ENCODE results near the gene HOXA10. TPM values are rescaled to one million over a fixed set of nuclear protein-coding genes. Genes with fewer than 3 reads are reported as not detected.
A peak's percentile ranks its signal among the peaks of the same experiment; 100 is the strongest.

Gene HOXA10
- polyA plus RNA-seq, 1 donor from 2014 or later: 0.70 TPM

DNA sequence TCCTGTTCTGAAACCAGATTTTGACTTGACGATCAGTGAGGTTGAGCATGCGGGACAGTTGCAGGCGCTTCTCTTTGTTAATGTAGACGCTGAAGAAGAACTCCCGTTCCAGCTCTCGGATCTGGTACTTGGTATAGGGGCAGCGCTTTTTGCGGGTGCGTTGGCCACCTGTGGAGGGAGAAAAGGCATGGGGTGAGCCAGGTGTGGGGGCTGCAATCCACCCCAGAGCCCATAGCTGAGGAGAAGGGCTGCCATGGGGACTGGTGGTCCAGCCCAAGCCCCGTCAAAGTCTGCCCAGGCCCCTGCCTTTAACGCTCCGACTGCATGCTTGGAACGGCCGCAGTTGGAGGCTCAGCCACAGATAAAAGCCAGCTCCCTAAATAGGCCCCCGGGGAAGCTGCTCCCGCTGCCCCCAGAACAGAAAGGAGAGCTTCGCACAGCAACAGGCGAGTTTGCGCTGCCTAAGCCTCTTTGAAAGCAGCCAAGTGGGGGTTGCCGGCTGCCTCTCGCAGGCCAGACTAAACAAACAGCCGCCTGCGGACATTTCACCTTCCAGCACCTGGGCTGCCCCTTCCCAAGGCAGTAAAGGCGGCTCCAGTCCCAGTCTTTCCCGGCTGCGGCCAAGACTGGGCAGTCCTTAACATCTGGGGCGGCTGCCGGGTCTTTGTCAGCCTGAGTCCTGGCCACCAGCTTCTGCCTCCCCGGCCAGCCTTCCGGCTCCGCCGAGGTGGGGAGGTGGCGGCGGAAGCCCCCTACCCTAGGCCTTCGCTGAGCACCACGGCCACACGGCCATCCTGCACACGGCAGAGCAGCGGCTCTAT, 9.0 kb upstream of the HOXA10 start:
- Mint-ChIP-seq H3K36me3 (peaks cover 3% of the 10 kb centered on the region), H3K4me3 (peak overlapping the region in 2 of 4 donors; percentile 38 to 66), H3K27me3 (peaks cover 58% of the 10 kb centered on the region), H3K9me3 (peaks cover 0 to 6% (median 0%) of the 10 kb centered on the region in 3 donors), H3K4me1 (peaks cover 14 to 24% (median 15%) of the 10 kb centered on the region in 3 donors), H3K27ac (peak overlapping the region; percentile 90 to 97 (median 94))

DNA sequence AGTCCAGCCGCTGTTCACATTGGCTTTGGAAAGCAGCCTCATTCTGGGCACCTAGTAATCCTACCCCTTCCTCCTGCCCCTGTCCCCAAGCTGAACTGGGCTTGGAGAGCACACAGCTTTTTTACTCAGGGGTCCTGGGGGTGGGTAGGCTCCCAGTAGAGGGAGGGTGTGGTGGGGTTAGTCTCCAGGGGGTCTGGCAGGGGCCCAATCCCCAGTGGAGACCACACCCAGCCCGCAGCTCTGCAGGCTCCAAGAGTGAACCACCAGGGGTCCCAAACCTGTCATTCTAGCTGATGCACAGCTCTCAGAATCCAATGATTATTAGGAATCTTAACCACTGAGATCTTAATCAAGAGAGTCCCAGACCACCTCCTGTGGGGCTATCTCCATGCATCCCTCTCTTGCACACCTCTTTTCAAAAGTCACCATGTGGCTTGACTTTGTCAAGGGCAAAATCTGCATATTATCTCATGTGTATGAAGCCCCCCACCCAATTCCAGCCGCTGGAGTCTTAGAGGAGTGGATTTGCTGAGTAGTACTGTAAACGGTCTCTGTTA, 8.2 kb upstream of the HOXA10 start:
- peaks cover 51% of the 10 kb centered on the region for H3K27me3 Mint-ChIP-seq
- H3K36me3 Mint-ChIP-seq: peaks cover 3% of the 10 kb centered on the region
- peaks cover 0 to 6% (median 0%) of the 10 kb centered on the region in 3 donors for H3K9me3 Mint-ChIP-seq
- peaks cover 13 to 25% (median 15%) of the 10 kb centered on the region in 3 donors for H3K4me1 Mint-ChIP-seq
- peak overlapping the region in 2 of 3 donors; percentile 94 to 97 for H3K27ac Mint-ChIP-seq
- peak overlapping the region in 1 of 4 donors; percentile 66 for H3K4me3 Mint-ChIP-seq

DNA sequence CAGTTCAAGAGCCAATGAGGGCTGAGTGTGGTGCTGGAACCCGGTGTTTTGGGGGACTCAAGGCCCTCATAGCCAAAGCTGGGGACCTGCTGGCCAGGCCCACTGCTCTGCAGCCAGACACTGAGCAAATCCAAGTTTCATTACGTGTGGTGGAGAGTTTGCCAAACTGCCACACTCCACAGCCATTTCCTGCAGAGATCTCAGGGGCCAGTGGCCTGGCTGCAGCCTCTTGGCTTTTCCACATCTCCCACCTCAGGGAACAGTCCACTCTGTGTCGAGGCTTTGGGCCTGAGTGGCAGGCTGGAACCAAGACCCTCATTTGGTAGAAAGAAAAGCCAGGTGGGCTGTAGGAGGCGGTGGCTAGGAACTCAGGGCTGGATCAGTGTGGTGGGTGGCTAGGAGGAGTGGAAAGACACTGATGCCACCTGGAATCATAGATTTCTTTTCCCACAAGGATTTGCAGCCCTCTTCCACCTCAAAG, 7.7 kb upstream of the HOXA10 start:
- peak overlapping the region in 1 of 4 donors; percentile 58 for H3K4me3 Mint-ChIP-seq
- H3K36me3 Mint-ChIP-seq: peaks cover 3% of the 10 kb centered on the region
- peak overlapping the region in 1 of 3 donors; percentile 97 for H3K27ac Mint-ChIP-seq
- H3K27me3 Mint-ChIP-seq: peaks cover 47% of the 10 kb centered on the region
- H3K4me1 Mint-ChIP-seq: peaks cover 13 to 25% (median 15%) of the 10 kb centered on the region in 3 donors
- H3K9me3 Mint-ChIP-seq: peaks cover 0 to 6% (median 0%) of the 10 kb centered on the region in 3 donors

DNA sequence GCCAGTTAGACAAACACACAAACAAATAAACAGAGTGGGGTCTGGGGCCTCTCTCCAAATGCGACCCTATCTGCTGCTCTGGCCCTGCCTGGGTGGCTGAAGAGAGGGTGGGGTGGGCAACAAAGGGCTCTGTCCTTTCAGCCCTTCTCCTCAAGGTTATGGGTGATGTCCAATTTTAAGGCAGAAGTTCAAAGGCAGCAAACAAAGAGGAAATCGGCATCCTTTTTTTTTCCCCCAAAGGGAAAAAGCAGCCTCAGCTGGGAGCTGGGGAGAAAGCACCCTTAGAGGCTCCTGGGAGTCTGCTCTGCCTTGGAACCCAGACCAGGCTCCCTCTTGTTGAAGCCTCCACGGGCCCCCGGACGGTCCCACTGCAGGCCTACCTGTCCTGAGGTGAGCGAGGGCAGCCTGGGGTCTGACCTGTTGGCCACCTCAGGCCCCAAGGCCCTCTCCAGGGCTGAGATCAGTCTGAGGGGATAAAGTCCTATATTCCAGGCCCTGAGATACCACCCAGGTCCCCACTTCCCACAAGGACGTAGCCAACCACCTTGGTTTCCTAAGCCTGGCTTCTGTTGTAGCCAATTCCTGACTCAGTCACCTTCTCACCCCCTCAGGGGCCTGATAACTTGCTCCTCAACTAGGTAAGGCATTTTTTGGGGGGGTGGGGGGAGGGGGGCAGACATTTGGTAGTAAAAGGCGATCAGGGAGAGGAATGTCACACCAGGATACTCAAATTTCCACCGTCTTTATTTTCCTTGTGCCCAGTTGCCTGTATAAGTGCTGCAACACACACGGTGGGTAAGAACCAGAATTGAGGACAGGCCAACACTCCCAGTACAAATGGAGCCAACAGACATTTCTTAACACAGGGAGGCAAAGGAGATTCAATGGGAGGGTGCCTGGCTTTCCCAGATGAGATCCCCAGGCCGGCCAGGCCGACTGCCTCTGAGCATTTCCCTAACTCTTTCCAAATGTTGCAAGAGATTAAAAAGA, 6.6 kb upstream of the HOXA10 start:
- Mint-ChIP-seq H3K27me3 (peaks cover 45% of the 10 kb centered on the region), H3K36me3 (peaks cover 3% of the 10 kb centered on the region), H3K4me1 (peaks cover 9 to 21% (median 13%) of the 10 kb centered on the region in 3 donors), H3K9me3 (peaks cover 0 to 6% (median 0%) of the 10 kb centered on the region in 3 donors), H3K4me3 (peak overlapping the region in 2 of 4 donors; percentile 58 to 67), H3K27ac (peak overlapping the region in 2 of 3 donors; percentile 53 to 97)

DNA sequence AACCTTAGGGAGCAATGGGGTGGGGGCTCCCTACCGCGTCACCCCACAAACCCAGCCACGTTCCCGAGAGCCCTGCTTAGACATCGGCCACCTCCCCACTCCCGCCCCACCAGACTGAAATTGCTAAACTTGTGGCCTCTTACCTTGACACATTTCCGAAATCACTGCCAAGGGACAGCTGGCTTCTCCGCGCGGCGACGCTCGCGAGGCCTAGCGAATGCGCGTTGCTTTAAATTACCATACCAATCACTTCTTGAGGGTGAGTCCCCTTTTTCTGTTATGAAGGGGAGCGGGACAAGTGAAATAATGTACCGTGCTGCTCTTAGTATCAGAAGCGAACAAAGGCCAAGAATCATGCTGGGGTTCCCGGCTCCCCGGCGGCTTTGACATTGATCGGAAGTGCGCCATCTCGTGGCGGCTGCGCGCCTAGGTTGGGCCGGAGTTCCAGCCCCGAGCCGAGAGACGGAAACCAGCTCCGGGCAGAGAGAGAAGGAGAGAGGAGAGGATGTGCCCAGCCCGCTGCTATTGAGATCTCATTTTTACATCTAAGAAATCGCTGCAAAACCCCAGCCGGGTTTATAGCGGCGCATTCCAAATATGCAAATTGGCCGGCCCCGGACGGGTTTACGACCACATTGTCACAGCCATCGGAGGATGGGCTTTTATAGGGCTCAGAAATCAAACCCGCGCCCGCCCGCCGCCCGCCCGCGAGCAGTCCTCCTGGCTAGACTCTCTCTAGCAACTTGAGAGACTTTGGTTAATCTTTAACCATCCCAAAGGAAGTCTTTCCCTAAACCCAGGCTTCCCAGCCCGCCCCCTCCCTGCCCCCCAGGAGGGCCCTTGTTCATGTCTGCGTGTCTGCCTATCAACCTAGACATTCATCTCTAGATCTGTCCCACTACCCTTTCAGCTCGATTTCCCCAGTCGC, 5.6 kb upstream of the HOXA10 start:
- Mint-ChIP-seq H3K27ac (peak overlapping the region in 2 of 3 donors; percentile 88 to 92), H3K4me3 (peak overlapping the region in 3 of 4 donors; percentile 67 to 75 (median 73)), H3K27me3 (peaks cover 43% of the 10 kb centered on the region), H3K4me1 (peaks cover 6 to 15% (median 11%) of the 10 kb centered on the region in 3 donors), H3K9me3 (peaks cover 0 to 5% (median 0%) of the 10 kb centered on the region in 3 donors), H3K36me3 (no peaks in the 10 kb centered on the region)

DNA sequence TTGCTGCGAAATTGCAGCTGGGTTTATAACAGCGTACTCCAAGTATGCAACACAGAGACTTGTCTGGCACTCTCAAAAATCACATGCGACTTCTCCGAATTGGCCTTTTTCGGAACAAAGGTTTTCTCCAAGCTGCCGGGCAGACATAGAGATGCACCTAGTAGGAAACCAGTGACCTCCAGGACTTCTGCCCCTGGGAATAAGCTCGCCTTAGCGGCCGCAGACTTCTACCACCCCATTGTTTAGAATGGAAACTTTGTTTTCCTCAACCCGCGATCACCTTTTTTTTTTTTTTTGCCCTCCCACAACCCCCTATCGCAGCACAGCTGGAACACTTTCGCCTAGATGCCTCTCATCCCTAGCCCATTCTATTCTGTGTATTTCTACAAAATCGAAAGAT, 4.9 kb upstream of the HOXA10 start:
- peaks cover 0 to 4% (median 0%) of the 10 kb centered on the region in 3 donors for H3K9me3 Mint-ChIP-seq
- peaks cover 4 to 12% (median 8%) of the 10 kb centered on the region in 3 donors for H3K4me1 Mint-ChIP-seq
- peaks cover 42% of the 10 kb centered on the region for H3K27me3 Mint-ChIP-seq
- no peaks in the 10 kb centered on the region for H3K36me3 Mint-ChIP-seq
- H3K27ac Mint-ChIP-seq: peak overlapping the region in 2 of 3 donors; percentile 67 to 88
- no peak overlapping the region for H3K4me3 Mint-ChIP-seq

DNA sequence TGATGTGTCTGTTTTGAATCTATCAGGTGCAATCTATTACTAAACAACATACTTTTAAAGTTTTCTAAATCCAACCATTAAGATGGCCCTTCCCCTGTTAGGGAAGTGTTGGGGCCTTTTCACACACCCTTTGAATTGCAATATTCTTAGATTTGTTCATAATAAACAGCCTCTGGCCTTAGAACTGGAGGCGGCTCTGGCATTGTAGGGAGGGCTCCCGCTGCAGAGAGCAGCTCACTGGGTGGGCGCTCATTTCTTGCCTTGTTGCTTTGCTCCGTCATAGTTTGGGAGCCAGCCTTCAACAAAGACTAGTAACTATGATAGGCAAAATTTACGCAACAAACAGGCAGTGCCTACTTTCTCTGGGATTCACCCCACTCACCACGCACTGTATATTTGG, 4.2 kb upstream of the HOXA10 start:
- H3K4me3 Mint-ChIP-seq: peak overlapping the region in 1 of 4 donors; percentile 81
- peaks cover 0 to 4% (median 0%) of the 10 kb centered on the region in 3 donors for H3K9me3 Mint-ChIP-seq
- peaks cover 39% of the 10 kb centered on the region for H3K27me3 Mint-ChIP-seq
- H3K4me1 Mint-ChIP-seq: peaks cover 1 to 8% (median 8%) of the 10 kb centered on the region in 3 donors
- no peaks in the 10 kb centered on the region for H3K36me3 Mint-ChIP-seq
- H3K27ac Mint-ChIP-seq: peak overlapping the region in 2 of 3 donors; percentile 61 to 95

DNA sequence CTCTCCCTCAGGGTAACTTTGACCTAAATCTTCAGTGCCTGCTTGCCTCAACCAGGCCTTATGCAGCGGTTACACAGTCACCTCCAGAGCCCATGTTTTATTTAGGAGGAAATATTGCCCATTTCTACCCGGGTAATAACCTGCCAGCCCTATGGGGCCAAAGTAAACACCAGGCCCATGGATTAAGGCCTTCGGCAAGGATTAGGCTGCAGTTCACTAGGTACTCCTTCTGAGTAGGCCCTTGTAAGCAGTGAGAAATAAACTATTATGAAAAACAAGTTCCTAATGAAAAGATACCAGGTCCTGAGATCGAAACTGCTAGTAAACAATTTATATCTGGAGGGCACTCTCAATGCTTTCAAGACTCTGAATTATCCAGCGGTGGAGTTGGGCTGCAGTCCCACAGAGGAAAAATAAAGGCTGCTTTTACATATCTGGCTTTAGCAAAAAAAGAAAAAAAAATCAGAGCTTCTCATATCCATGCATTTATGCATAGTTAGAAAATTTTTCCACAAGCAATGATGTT, 3.7 kb upstream of the HOXA10 start:
- Mint-ChIP-seq H3K4me1 (peaks cover 1 to 8% (median 8%) of the 10 kb centered on the region in 3 donors), H3K4me3 (peak overlapping the region in 1 of 4 donors; percentile 81), H3K27me3 (peaks cover 38% of the 10 kb centered on the region), H3K9me3 (peaks cover 0 to 4% (median 0%) of the 10 kb centered on the region in 3 donors), H3K36me3 (no peaks in the 10 kb centered on the region), H3K27ac (peak overlapping the region in 2 of 3 donors; percentile 6 to 95)

DNA sequence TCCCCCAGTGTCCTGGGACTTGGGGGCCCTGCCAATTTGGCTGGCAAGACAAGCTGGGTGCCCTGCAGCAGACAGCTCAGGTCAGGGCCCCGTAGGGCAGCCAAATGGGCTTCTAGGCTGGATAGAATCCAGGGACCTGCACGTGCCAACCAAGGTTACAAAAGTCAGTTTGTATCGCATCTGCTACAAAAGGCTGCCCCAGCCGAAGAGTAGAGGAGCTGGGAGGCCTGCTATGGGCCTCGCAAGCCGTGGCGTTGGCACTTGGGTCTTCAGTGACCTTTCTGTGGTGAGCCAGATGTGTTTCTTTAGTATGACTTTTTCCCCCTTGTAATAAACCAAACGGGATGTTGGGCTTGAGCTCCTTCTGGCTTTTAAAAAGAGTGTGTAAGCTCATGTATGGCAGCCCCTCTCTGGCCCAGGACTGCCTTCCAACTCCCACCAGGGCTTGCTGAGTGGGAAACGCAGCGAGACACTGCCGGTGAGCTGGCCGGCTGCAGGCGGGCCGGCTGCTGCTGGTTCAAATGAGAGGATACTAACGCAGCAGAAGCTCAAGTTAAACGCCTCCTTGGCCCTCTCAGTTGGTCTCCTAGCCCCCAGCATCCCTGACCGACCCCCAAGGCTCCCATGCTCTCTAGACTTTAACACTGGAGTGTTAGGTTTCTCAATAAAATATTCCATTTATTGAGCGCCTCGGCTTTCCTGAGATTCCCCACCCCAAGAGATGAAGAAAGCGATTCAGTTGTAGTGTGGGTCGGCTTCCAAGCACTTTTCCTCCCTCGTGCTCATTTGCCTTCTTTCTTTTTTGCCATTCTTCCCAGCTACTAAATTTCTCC, 3.1 kb upstream of the HOXA10 start:
- Mint-ChIP-seq H3K4me3 (peak overlapping the region in 1 of 4 donors; percentile 81), H3K4me1 (peaks cover 4 to 10% (median 10%) of the 10 kb centered on the region in 3 donors), H3K9me3 (peaks cover 0 to 4% (median 0%) of the 10 kb centered on the region in 3 donors), H3K27ac (peak overlapping the region in 1 of 3 donors; percentile 95), H3K36me3 (no peaks in the 10 kb centered on the region), H3K27me3 (peaks cover 37% of the 10 kb centered on the region)

DNA sequence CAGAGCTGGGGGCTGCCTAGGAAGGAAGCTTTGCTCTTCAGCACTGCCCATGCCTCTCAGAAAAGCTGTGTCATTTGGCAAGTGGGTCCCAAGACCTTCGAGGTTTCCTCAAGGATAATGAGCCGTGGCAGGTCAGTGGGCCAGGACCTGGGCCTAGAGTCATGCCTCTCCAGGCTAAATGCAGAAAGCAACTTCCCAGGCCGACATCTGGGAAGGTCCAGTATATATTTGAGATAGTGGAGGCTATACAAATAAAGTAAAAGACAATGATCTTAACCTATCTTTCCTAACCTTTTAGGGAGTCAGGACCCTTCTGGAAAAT, 2.4 kb upstream of the HOXA10 start:
- Mint-ChIP-seq H3K27me3 (peaks cover 44% of the 10 kb centered on the region), H3K27ac (peak overlapping the region in 1 of 3 donors; percentile 94), H3K36me3 (peaks cover 2% of the 10 kb centered on the region), H3K9me3 (peaks cover 0 to 7% (median 0%) of the 10 kb centered on the region in 3 donors), H3K4me3 (peak overlapping the region in 1 of 4 donors; percentile 50), H3K4me1 (peaks cover 8 to 17% (median 14%) of the 10 kb centered on the region in 3 donors)

DNA sequence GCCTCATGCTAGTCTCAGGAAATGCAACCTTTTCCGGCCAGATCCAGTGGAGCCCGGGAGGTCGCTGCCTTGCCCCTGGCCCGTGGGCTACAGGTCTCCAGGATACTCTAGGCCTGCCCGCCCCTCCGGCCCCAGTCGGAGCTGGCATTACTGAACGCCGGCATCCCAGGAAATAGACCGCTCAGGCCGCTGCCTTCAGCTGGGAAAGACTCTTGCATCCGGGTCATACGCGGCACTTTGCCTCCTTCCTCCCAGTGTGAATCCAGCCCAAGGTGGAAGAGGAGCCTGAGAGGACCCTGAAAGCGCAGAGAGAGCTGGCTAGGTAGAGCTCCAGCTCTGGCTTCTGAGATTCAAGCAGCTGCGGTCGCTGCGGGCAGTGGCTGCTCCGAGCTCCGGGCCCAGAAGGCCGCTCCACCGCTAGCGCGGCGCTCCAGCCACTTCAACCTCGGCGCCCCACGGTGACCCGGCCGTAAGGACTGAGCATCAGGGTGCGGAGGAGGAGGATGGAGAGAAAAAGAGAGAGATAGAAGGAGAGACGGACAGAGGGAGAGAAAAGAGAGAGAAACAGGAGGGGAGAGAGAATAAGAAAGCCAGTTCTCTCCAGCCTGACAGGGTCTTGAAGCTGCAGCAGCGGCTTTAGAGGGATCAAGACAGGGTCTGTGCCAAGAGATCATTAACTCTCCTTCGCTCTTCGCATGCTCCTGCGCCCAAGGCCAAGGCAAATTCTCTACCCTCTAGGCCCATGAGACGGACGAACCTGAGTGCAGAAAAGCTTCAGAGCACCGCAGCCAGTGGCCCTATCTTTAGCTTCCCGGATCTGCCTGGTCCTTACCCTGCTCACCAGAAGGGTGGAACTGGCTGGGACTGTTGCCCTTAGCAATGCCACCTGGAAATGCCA, 1.8 kb upstream of the HOXA10 start:
- Mint-ChIP-seq H3K4me3 (peak overlapping the region in 1 of 4 donors; percentile 50), H3K36me3 (peaks cover 2% of the 10 kb centered on the region), H3K27ac (peak overlapping the region in 1 of 3 donors; percentile 94), H3K4me1 (peaks cover 8 to 20% (median 14%) of the 10 kb centered on the region in 3 donors), H3K27me3 (peaks cover 44% of the 10 kb centered on the region), H3K9me3 (peaks cover 0 to 7% (median 0%) of the 10 kb centered on the region in 3 donors)

Measured in IgD-negative memory B cell (primary cell).